ENCODE results near the gene SESTD1.
"Not testable (repeated sequence)": the region's sequence is repeated elsewhere in the genome, so short reads cannot be mapped to it uniquely, and the experiment has no call there.

Gene SESTD1

GRCh38 chr2:179266271-179266670 is 1.6 kb upstream of the SESTD1 start:
- no peak for DNase-seq (ENCODE audit: low spot score)

GRCh38 chr2:179265082-179265510 is 464 bp upstream of the SESTD1 start:
- DNase-seq (ENCODE audit: low spot score): no peak

- no peak for DNase-seq (ENCODE audit: low spot score)
These were observed 925 bp downstream of the SESTD1 start for GRCh38 chr2:179263446-179264367.

GRCh38 chr2:179263015-179263414 is 1.6 kb downstream of the SESTD1 start:
- DNase-seq (ENCODE audit: low spot score): no peak

- DNase-seq (ENCODE audit: low spot score): no peak
These were observed 2.5 kb downstream of the SESTD1 start for GRCh38 chr2:179262077-179262660.

- no peak for DNase-seq (ENCODE audit: low spot score)
These were observed 3.3 kb downstream of the SESTD1 start for GRCh38 chr2:179261151-179261825.

- no peak for DNase-seq (ENCODE audit: low spot score)
These were observed 4.4 kb downstream of the SESTD1 start for GRCh38 chr2:179260224-179260623.

- DNase-seq (ENCODE audit: low spot score): no peak
These were observed 9.5 kb downstream of the SESTD1 start for GRCh38 chr2:179255129-179255528.

- DNase-seq (ENCODE audit: low spot score): no peak
These were observed 11.4 kb downstream of the SESTD1 start for GRCh38 chr2:179253226-179253625.

GRCh38 chr2:179252423-179252822 is 12.2 kb downstream of the SESTD1 start:
- DNase-seq (ENCODE audit: low spot score): no peak

- no peak for DNase-seq (ENCODE audit: low spot score)
These were observed 12.8 kb downstream of the SESTD1 start for GRCh38 chr2:179251870-179252269.

GRCh38 chr2:179250848-179251504 is 13.7 kb downstream of the SESTD1 start:
- DNase-seq (ENCODE audit: low spot score): no peak

GRCh38 chr2:179250095-179250494 is 14.5 kb downstream of the SESTD1 start:
- DNase-seq (ENCODE audit: low spot score): no peak

GRCh38 chr2:179248024-179248348 is 16.6 kb downstream of the SESTD1 start:
- DNase-seq (ENCODE audit: low spot score): no peak

- DNase-seq (ENCODE audit: low spot score): no peak
These were observed 17.2 kb downstream of the SESTD1 start for GRCh38 chr2:179247318-179248023.

GRCh38 chr2:179245843-179246242 is 18.8 kb downstream of the SESTD1 start:
- DNase-seq (ENCODE audit: low spot score): not testable (repeated sequence)

GRCh38 chr2:179243046-179243445 is 21.6 kb downstream of the SESTD1 start:
- DNase-seq (ENCODE audit: low spot score): no peak

GRCh38 chr2:179240481-179241451 is 23.9 kb downstream of the SESTD1 start:
- no peak for DNase-seq (ENCODE audit: low spot score)

- no peak for DNase-seq (ENCODE audit: low spot score)
These were observed 24.8 kb downstream of the SESTD1 start for GRCh38 chr2:179239838-179240237.

- DNase-seq (ENCODE audit: low spot score): no peak
These were observed 25.4 kb downstream of the SESTD1 start for GRCh38 chr2:179239195-179239594.

GRCh38 chr2:179238027-179238426 is 26.6 kb downstream of the SESTD1 start:
- DNase-seq (ENCODE audit: low spot score): no peak

Measured in globus pallidus (tissue), 1 donor.